Esophagus (tissue), 2 donors: ENCODE data around the gene ARHGAP29. TPM values are rescaled to one million over a fixed set of nuclear protein-coding genes. Genes with fewer than 3 reads are reported as not detected.
"Not testable (repeated sequence)": the region's sequence is repeated elsewhere in the genome, so short reads cannot be mapped to it uniquely, and the experiment has no call there.

Source experiments
- H3K27ac ChIP-seq, 2 donors: one replicate each; pipeline ENCODE4 v1.5.1; 2013; ENCODE audit warnings: low read depth in 2 of 2, mild to moderate bottlenecking in 2 of 2, inconsistent platforms in 1 of 2, low read length in 1 of 2, moderate library complexity in 1 of 2
- H3K27me3 ChIP-seq, 2 donors: one replicate each; pipeline ENCODE4 v1.6.1; 2013; ENCODE audit warnings: low read length in 2 of 2, control low read depth in 1 of 2, mild to moderate bottlenecking in 1 of 2; ENCODE audit not compliant: insufficient read depth in 2 of 2, control insufficient read depth in 1 of 2
- H3K36me3 ChIP-seq, 2 donors: one replicate each; pipeline ENCODE4 v1.6.1; 2013; ENCODE audit warnings: low read length in 1 of 2; ENCODE audit not compliant: control insufficient read depth in 2 of 2, insufficient read depth in 2 of 2
- H3K4me1 ChIP-seq, 2 donors: one replicate each; pipeline ENCODE4 v1.6.1; 2013; ENCODE audit warnings: low read length in 1 of 2; ENCODE audit not compliant: control insufficient read depth in 2 of 2, insufficient read depth in 2 of 2
- H3K4me3 ChIP-seq, 2 donors: one replicate each; pipeline ENCODE4 v1.5.1; 2013; ENCODE audit warnings: low read length in 2 of 2, mild to moderate bottlenecking in 2 of 2, low read depth in 1 of 2, moderate library complexity in 1 of 2
- H3K9me3 ChIP-seq, 2 donors: one replicate each; pipeline ENCODE4 v1.6.1; 2013; ENCODE audit warnings: mild to moderate bottlenecking in 2 of 2, low read depth in 1 of 2, low read length in 1 of 2, moderate library complexity in 1 of 2; ENCODE audit not compliant: control insufficient read depth in 2 of 2, insufficient read depth in 1 of 2
- WGBS, 2 donors: extraction: QIAGEN DNeasy Blood & Tissue Kit; methylation state at CpG; one replicate each; pipeline ENCODE4 v1.1.7; 2013; 5-methylcytosine and 5-hydroxymethylcytosine counted together
- polyA plus RNA-seq, 2 donors: library from polyadenylated mRNA; stranded (reverse); fragments of 200-250 nt; gene quantifications; one replicate each; pipeline ENCODE4 v1.2.3, GENCODE V29; 2013
- donor health status: healthy with polysubstance abuse.
- donor health status: Bipolar disorder and iron deficiency.

The ARHGAP29 gene
- polyA plus RNA-seq, 2 donors, result 2.7 to 2.8 TPM

DNA sequence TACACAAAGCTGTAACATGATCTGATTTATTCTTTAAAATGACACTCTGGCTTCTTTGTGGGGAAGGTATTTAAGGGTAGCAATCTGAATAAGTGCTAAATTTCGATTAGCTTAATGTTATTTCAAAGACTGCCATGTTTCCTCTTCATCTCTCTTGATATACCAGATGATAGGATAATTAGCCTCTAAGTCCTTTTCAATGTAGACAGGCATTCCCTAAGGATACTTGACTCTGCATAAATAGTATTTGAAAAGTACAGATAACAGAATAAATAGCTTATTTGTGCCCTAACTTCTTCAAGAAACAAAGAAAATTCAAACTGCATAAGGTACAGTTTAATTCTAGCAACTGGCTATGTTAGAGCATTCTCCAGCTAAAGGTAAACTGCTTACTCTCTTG is 46.2 kb downstream of the ARHGAP29 start:
- Histone ChIP-seq H3K36me3 (no peaks in the 10 kb centered on the region), H3K27me3 (no peaks in the 10 kb centered on the region), H3K9me3 (no peaks in the 10 kb centered on the region), H3K27ac (no peak overlapping the region), H3K4me1 (no peaks in the 10 kb centered on the region), H3K4me3 (no peak overlapping the region)
- 57 to 69% methylated on average over 1 of the region's 1 CpG for WGBS, 2 donors

DNA sequence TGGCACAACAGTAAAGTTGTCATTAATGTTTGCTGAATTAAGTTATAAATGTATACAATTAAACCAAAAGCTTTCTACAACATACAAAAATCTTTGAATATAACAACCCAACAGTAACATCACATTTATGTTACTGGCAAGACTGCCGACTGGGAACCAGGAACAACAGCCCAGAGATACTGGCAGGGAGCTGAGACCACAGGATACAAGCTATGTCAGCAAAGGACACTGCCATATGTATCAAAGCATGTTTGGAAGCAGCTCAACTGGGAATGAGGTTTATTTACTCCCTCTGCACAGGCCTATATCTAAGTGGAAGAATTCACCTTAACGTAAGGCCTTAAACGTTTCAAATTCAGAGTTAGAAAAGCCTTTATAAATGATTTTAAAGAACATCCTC is 50.4 kb downstream of the ARHGAP29 start:
- no peaks in the 10 kb centered on the region for H3K9me3 ChIP-seq
- no peaks in the 10 kb centered on the region for H3K4me1 ChIP-seq
- H3K27me3 ChIP-seq, result no peaks in the 10 kb centered on the region
- WGBS, 2 donors, result 83 to 86% methylated on average over 3 of the region's 3 CpGs
- H3K27ac ChIP-seq, result no peak overlapping the region
- H3K4me3 ChIP-seq, result no peak overlapping the region
- H3K36me3 ChIP-seq, result no peaks in the 10 kb centered on the region

DNA sequence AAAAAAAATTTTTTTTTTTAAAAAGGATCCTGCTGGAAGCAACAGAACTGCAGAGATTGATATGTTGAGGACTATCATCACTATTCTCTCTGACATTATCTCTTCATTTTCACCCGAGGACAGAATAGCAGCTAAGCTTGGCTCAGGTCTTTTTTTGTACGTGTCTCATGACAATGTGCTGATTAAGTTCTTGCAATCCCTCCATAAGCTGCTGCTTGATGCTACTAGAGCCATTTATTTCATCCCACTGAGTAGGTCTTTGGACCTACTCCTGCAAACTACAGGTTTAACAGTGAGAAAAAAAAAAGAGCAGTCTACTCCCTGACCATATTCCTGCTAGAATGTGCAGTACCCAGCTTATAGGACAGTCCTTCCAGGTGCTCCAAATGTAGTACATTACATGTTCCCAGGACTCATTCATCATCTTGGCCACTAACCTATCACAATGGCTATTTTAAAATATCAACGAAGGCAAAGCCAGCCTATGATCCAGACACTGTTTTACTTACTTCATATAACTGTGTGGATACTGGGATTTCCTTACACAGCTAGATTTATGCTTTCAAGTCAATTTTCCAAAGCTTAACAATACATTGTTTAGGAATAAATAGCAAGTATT is 54.1 kb downstream of the ARHGAP29 start:
- H3K27me3 ChIP-seq, result no peaks in the 10 kb centered on the region
- 66 to 72% methylated on average over 3 of the region's 3 CpGs for WGBS, 2 donors
- no peaks in the 10 kb centered on the region for H3K9me3 ChIP-seq
- no peaks in the 10 kb centered on the region for H3K36me3 ChIP-seq
- H3K4me3 ChIP-seq, result no peak overlapping the region
- no peak overlapping the region for H3K27ac ChIP-seq
- no peaks in the 10 kb centered on the region for H3K4me1 ChIP-seq

GRCh38 chr1:94182191-94182590 is 55.2 kb downstream of the ARHGAP29 start:
- WGBS, 2 donors, result 85 to 88% methylated on average over 1 of the region's 1 CpG
- Histone ChIP-seq H3K4me3 (no peak overlapping the region), H3K36me3 (no peaks in the 10 kb centered on the region), H3K27ac (no peak overlapping the region), H3K27me3 (no peaks in the 10 kb centered on the region), H3K9me3 (no peaks in the 10 kb centered on the region), H3K4me1 (no peaks in the 10 kb centered on the region)

- Histone ChIP-seq H3K27ac (no peak overlapping the region), H3K36me3 (no peaks in the 10 kb centered on the region), H3K4me1 (no peaks in the 10 kb centered on the region), H3K27me3 (no peaks in the 10 kb centered on the region), H3K4me3 (no peak overlapping the region), H3K9me3 (no peaks in the 10 kb centered on the region)
- 90 to 94% methylated on average over 1 of the region's 1 CpG for WGBS, 2 donors
Observed at GRCh38 chr1:94180650-94181049, 56.7 kb downstream of the ARHGAP29 start.

- H3K36me3 ChIP-seq, result peaks cover 0 to 2% of the 10 kb centered on the region in 2 donors
- H3K27ac ChIP-seq, result no peak overlapping the region
- H3K4me1 ChIP-seq, result no peaks in the 10 kb centered on the region
- H3K4me3 ChIP-seq, result no peak overlapping the region
- no peaks in the 10 kb centered on the region for H3K9me3 ChIP-seq
- H3K27me3 ChIP-seq, result no peaks in the 10 kb centered on the region
Observed at GRCh38 chr1:94178901-94179300, 58.5 kb downstream of the ARHGAP29 start.

GRCh38 chr1:94169126-94169525 is 68.3 kb downstream of the ARHGAP29 start:
- 86 to 88% methylated on average over 3 of the region's 3 CpGs for WGBS, 2 donors

DNA sequence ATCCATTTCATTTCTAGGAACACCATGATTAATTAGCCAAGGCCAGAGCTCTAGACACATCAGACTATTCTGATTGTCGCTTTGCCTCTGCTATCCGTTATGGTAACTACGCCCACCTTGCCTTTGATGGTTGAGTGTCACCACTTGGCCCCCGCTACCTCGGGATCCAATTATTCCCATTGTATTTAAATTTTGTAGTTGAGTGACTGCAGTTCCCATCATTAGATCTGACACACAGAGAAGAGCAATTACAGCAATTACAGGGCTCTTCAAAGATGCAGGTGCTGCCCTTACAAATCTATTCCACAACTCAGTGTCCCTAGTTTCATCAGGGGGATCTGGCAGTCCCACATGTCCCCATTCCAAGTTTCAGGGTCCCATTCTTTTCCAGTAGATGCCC is 71.5 kb downstream of the ARHGAP29 start:
- H3K27me3 ChIP-seq, result no peaks in the 10 kb centered on the region
- H3K4me1 ChIP-seq, result no peaks in the 10 kb centered on the region
- H3K27ac ChIP-seq, result no peak overlapping the region
- no peak overlapping the region for H3K4me3 ChIP-seq
- no peaks in the 10 kb centered on the region for H3K36me3 ChIP-seq
- no peaks in the 10 kb centered on the region for H3K9me3 ChIP-seq
- 89 to 92% methylated on average over 5 of the region's 5 CpGs for WGBS, 2 donors

More at GRCh38 chr1:94169126-94169525, 68.3 kb downstream of the ARHGAP29 start:
- no peak overlapping the region for H3K27ac ChIP-seq
- no peak overlapping the region for H3K4me3 ChIP-seq
- H3K4me1 ChIP-seq, result no peaks in the 10 kb centered on the region
- H3K27me3 ChIP-seq, result no peaks in the 10 kb centered on the region
- no peaks in the 10 kb centered on the region for H3K9me3 ChIP-seq
- peaks cover 0 to 3% of the 10 kb centered on the region in 2 donors for H3K36me3 ChIP-seq

DNA sequence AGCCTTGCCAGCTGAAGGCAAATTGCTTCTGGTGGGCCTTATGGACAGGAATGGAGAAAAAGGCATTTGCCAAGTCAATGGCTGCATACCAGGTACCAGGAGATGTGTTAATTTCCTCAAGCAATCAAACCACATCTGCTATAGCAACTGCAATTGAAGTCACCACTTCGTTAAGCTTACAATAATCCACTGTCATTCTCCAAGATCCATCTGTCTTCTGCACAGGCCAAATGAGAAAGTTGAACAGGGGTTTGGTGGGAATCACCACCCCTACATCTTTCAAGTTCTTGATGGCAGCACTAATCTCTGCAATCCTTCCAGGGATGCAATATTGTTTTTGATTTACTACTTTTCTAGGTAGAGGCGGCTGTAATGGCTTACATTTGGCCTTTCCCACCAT is 72.5 kb downstream of the ARHGAP29 start:
- H3K36me3 ChIP-seq, H3K9me3 ChIP-seq, H3K27ac ChIP-seq, H3K27me3 ChIP-seq, H3K4me3 ChIP-seq, H3K4me1 ChIP-seq: not testable (repeated sequence)
- 79 to 86% methylated on average over 2 of the region's 2 CpGs for WGBS, 2 donors

- H3K27me3 ChIP-seq, H3K9me3 ChIP-seq, H3K4me3 ChIP-seq, H3K36me3 ChIP-seq, H3K4me1 ChIP-seq, H3K27ac ChIP-seq: not testable (repeated sequence)
- 87% methylated on average over 1 of the region's 1 CpG for WGBS, 2 donors
Observed at GRCh38 chr1:94164121-94164520, 73.3 kb downstream of the ARHGAP29 start.
